Activated naive CD8-positive, alpha-beta T cell treated with anti-CD3 and anti-CD28 coated beads, Interleukin-2, amount 50 U/mL, for 24 hours (primary cell): Measurements from ENCODE around the gene LGALS12.
"Not testable (repeated sequence)": the region's sequence is repeated elsewhere in the genome, so short reads cannot be mapped to it uniquely, and the experiment has no call there.

Source experiments
- ATAC-seq: fragments of 150-1000 bp; cut with Tn5 transposase; one replicate; pipeline ENCODE4 v1.10.0; 2021
- DNase-seq: peaks from one replicate; pipeline ENCODE4 v3.0.0; 2021
- H3K27ac Mint-ChIP-seq: one replicate; pipeline ENCODE4 v1.8.0; 2021; ENCODE audit warnings: mild to moderate bottlenecking, mixed read lengths
- H3K27me3 Mint-ChIP-seq: one replicate; pipeline ENCODE4 v1.8.0; 2021; ENCODE audit warnings: mixed read lengths
- H3K36me3 Mint-ChIP-seq: one replicate; pipeline ENCODE4 v1.8.0; 2021; ENCODE audit warnings: low read depth, mixed read lengths
- H3K4me1 Mint-ChIP-seq: one replicate; pipeline ENCODE4 v1.8.0; 2021; ENCODE audit warnings: mixed read lengths
- H3K4me3 Mint-ChIP-seq: one replicate; pipeline ENCODE4 v1.8.0; 2021; ENCODE audit warnings: mild to moderate bottlenecking, moderate library complexity, mixed read lengths
- H3K9me3 Mint-ChIP-seq: one replicate; pipeline ENCODE4 v1.8.0; 2021; ENCODE audit warnings: mixed read lengths

LGALS12 gene

GRCh38 chr11:63534076-63534475, 28.2 kb downstream of the LGALS12 start:
- H3K36me3 Mint-ChIP-seq = no peaks in the 10 kb centered on the region
- H3K4me1 Mint-ChIP-seq = peaks cover 90% of the 10 kb centered on the region
- no peaks in the 10 kb centered on the region for H3K27me3 Mint-ChIP-seq
- no peak overlapping the region for H3K4me3 Mint-ChIP-seq
- ATAC-seq (no peak), DNase-seq (no peak)
- no peaks in the 10 kb centered on the region for H3K9me3 Mint-ChIP-seq
- H3K27ac Mint-ChIP-seq = no peak overlapping the region

GRCh38 chr11:63534895-63535461, 29.1 kb downstream of the LGALS12 start:
- ATAC-seq (peak; percentile 8), DNase-seq (no peak)
- no peaks in the 10 kb centered on the region for H3K9me3 Mint-ChIP-seq
- H3K4me1 Mint-ChIP-seq = peaks cover 86% of the 10 kb centered on the region
- H3K27me3 Mint-ChIP-seq = no peaks in the 10 kb centered on the region
- no peaks in the 10 kb centered on the region for H3K36me3 Mint-ChIP-seq
- H3K27ac Mint-ChIP-seq = peak overlapping the region; percentile 73
- H3K4me3 Mint-ChIP-seq = peak overlapping the region; percentile 29

GRCh38 chr11:63535734-63536133, 29.9 kb downstream of the LGALS12 start:
- Mint-ChIP-seq H3K27ac (peak overlapping the region; percentile 87), H3K27me3 (no peaks in the 10 kb centered on the region), H3K9me3 (no peaks in the 10 kb centered on the region), H3K4me1 (peaks cover 88% of the 10 kb centered on the region), H3K4me3 (peak overlapping the region; percentile 82), H3K36me3 (no peaks in the 10 kb centered on the region)
- ATAC-seq (peak; percentile 76), DNase-seq (peak; percentile 38)

GRCh38 chr11:63536669-63537292, 30.9 kb downstream of the LGALS12 start, which contains the start of gene PLAAT4:
Gene PLAAT4, plus strand, starts transcription at chr11:63536808. Its CDS starts 61 bp downstream, at chr11:63536869.
- Mint-ChIP-seq H3K4me1 (peaks cover 82% of the 10 kb centered on the region), H3K9me3 (no peaks in the 10 kb centered on the region), H3K27ac (peak within 1 kb of the TSS; percentile 87), H3K27me3 (no peaks in the 10 kb centered on the region), H3K4me3 (peak within 1 kb of the TSS; percentile 82), H3K36me3 (no peaks in the 10 kb centered on the region)
- ATAC-seq (peak; percentile 42), DNase-seq (no peak)

GRCh38 chr11:63537293-63538101, 31.6 kb downstream of the LGALS12 start:
- Mint-ChIP-seq H3K27me3 (no peaks in the 10 kb centered on the region), H3K4me3 (peak overlapping the region; percentile 82), H3K4me1 (peaks cover 77% of the 10 kb centered on the region), H3K9me3 (no peaks in the 10 kb centered on the region), H3K27ac (peak overlapping the region; percentile 87), H3K36me3 (no peaks in the 10 kb centered on the region)
- DNase-seq (no peak), ATAC-seq (peak; percentile 11)

- not testable (repeated sequence) for H3K36me3 Mint-ChIP-seq, H3K27ac Mint-ChIP-seq, DNase-seq, ATAC-seq, H3K27me3 Mint-ChIP-seq, H3K9me3 Mint-ChIP-seq, H3K4me3 Mint-ChIP-seq
- peaks cover 37% of the 10 kb centered on the region for H3K4me1 Mint-ChIP-seq
Observed at GRCh38 chr11:63542506-63542905, 36.6 kb downstream of the LGALS12 start.

- no peak for DNase-seq
Observed at GRCh38 chr11:63543711-63544110, 37.8 kb downstream of the LGALS12 start.

GRCh38 chr11:63547061-63547460, 41.2 kb downstream of the LGALS12 start:
- no peak overlapping the region for H3K27ac Mint-ChIP-seq
- H3K36me3 Mint-ChIP-seq = peaks cover 3% of the 10 kb centered on the region
- DNase-seq (no peak), ATAC-seq (no peak)
- H3K4me1 Mint-ChIP-seq = peaks cover 25% of the 10 kb centered on the region
- H3K9me3 Mint-ChIP-seq = no peaks in the 10 kb centered on the region
- no peak overlapping the region for H3K4me3 Mint-ChIP-seq
- no peaks in the 10 kb centered on the region for H3K27me3 Mint-ChIP-seq

More at GRCh38 chr11:63543711-63544110, 37.8 kb downstream of the LGALS12 start:
- Mint-ChIP-seq H3K4me3 (no peak overlapping the region), H3K4me1 (peaks cover 25% of the 10 kb centered on the region), H3K27ac (no peak overlapping the region), H3K36me3 (no peaks in the 10 kb centered on the region), H3K9me3 (no peaks in the 10 kb centered on the region), H3K27me3 (no peaks in the 10 kb centered on the region)
- ATAC-seq = no peak

- no peak for DNase-seq
- Mint-ChIP-seq H3K27ac (no peak overlapping the region), H3K9me3 (no peaks in the 10 kb centered on the region), H3K27me3 (no peaks in the 10 kb centered on the region), H3K4me1 (peaks cover 31% of the 10 kb centered on the region), H3K4me3 (no peak overlapping the region), H3K36me3 (peaks cover 3% of the 10 kb centered on the region)
- no peak for ATAC-seq
Observed at GRCh38 chr11:63548178-63548577, 42.3 kb downstream of the LGALS12 start.

- H3K27ac Mint-ChIP-seq = peak overlapping the region; percentile 13
- no peaks in the 10 kb centered on the region for H3K9me3 Mint-ChIP-seq
- no peak for DNase-seq
- H3K36me3 Mint-ChIP-seq = peaks cover 3% of the 10 kb centered on the region
- H3K27me3 Mint-ChIP-seq = no peaks in the 10 kb centered on the region
- peaks cover 35% of the 10 kb centered on the region for H3K4me1 Mint-ChIP-seq
- H3K4me3 Mint-ChIP-seq = no peak overlapping the region
- ATAC-seq = no peak
Observed at GRCh38 chr11:63549411-63549810, 43.5 kb downstream of the LGALS12 start.

GRCh38 chr11:63550156-63550700, 44.3 kb downstream of the LGALS12 start:
- not testable (repeated sequence) for H3K9me3 Mint-ChIP-seq, DNase-seq, H3K36me3 Mint-ChIP-seq, ATAC-seq, H3K4me3 Mint-ChIP-seq, H3K27ac Mint-ChIP-seq, H3K27me3 Mint-ChIP-seq
- peaks cover 40% of the 10 kb centered on the region for H3K4me1 Mint-ChIP-seq

GRCh38 chr11:63551091-63551888, 45.4 kb downstream of the LGALS12 start:
- ATAC-seq = peak; percentile 5
- Mint-ChIP-seq H3K4me1 (peaks cover 43% of the 10 kb centered on the region), H3K4me3 (peak overlapping the region; percentile 73), H3K27ac (peak overlapping the region; percentile 88), H3K9me3 (no peaks in the 10 kb centered on the region), H3K27me3 (no peaks in the 10 kb centered on the region), H3K36me3 (peaks cover 3% of the 10 kb centered on the region)
- peak; percentile 40 for DNase-seq

GRCh38 chr11:63551889-63552266, 46.0 kb downstream of the LGALS12 start:
- Mint-ChIP-seq H3K9me3 (no peaks in the 10 kb centered on the region), H3K27me3 (no peaks in the 10 kb centered on the region), H3K36me3 (peaks cover 3% of the 10 kb centered on the region), H3K4me3 (peak overlapping the region; percentile 73), H3K27ac (peak overlapping the region; percentile 88), H3K4me1 (peaks cover 43% of the 10 kb centered on the region)
- ATAC-seq = peak; percentile 56
- DNase-seq = peak; percentile 54

- peaks cover 3% of the 10 kb centered on the region for H3K36me3 Mint-ChIP-seq
- H3K27ac Mint-ChIP-seq = peak overlapping the region; percentile 76
- H3K4me3 Mint-ChIP-seq = peak overlapping the region; percentile 60
- H3K4me1 Mint-ChIP-seq = peaks cover 43% of the 10 kb centered on the region
- DNase-seq (no peak), ATAC-seq (peak; percentile 53)
- H3K27me3 Mint-ChIP-seq = no peaks in the 10 kb centered on the region
- H3K9me3 Mint-ChIP-seq = no peaks in the 10 kb centered on the region
Observed at GRCh38 chr11:63552921-63553320, 47.0 kb downstream of the LGALS12 start.
